ENCODE results near the gene DYSF. TPM values are rescaled to one million over a fixed set of nuclear protein-coding genes. Genes with fewer than 3 reads are reported as not detected.

Gene DYSF
- total RNA-seq, 2 donors from 2014 or later, result 1.4 to 3.1 TPM

- no peaks in the 10 kb centered on the region for H3K36me3 Mint-ChIP-seq (ENCODE audit: low read depth)
- WGBS, 2 experiments (ENCODE audit: insufficient coverage in 1 of 2, insufficient read length in 1 of 2), result 77 to 92% methylated on average over 2 to 10 of the region's 10 CpGs
Observed at GRCh38 chr2:71687412-71687811, 234.1 kb downstream of the DYSF start.

DNA sequence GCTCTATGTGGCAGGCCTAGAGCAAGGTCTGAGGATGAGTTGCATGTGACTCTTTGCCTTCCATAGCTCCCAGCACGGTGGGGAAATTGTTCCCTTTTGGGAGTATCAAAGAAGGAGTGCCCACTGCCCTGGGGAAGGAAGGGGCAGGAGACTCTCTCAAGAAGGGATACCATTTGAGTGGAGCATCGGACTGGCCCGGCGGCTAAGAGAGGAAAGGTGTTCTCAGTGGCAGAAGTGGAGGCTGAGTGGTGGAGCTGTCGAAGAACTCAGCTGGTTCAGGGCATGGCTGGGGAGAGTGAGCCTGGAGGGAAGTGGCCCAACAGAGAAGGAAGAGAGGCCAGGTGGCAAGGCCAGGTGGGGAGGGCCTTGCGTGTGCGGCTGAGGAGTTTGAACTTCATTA, 235.2 kb downstream of the DYSF start:
- no peaks in the 10 kb centered on the region for H3K36me3 Mint-ChIP-seq (ENCODE audit: low read depth)
- H3K4me1 ChIP-seq (ENCODE audit: control insufficient read depth, insufficient read depth, low read length), result peaks cover 3% of the 10 kb centered on the region
- peaks cover 13% of the 10 kb centered on the region for H3K4me1 Mint-ChIP-seq
- WGBS, 2 experiments (ENCODE audit: insufficient coverage in 1 of 2, insufficient read length in 1 of 2), result 93 to 100% methylated on average over 4 to 7 of the region's 7 CpGs
- H3K9me3 ChIP-seq (ENCODE audit: control insufficient read depth, low read length), result no peaks in the 10 kb centered on the region
- H3K4me3 ChIP-seq (ENCODE audit: low read length), result no peak overlapping the region
- TF ChIP-seq CTCF (conservative IDR thresholded peaks at IDR 0.05), result no peak
- no peak overlapping the region for H3K27ac ChIP-seq (ENCODE audit: low read depth, low read length)
- peaks cover 8% of the 10 kb centered on the region for H3K27me3 Mint-ChIP-seq (ENCODE audit: insufficient read depth)
- H3K36me3 ChIP-seq (ENCODE audit: control insufficient read depth, insufficient read depth, low read length), result no peaks in the 10 kb centered on the region
- H3K4me3 Mint-ChIP-seq, result no peak overlapping the region
- H3K27me3 ChIP-seq (ENCODE audit: control insufficient read depth, insufficient read depth, low read length, poor library complexity, severe bottlenecking), result no peaks in the 10 kb centered on the region
- no peak overlapping the region for H3K9ac ChIP-seq (ENCODE audit: extremely low read depth, low read length, poor library complexity, severe bottlenecking)
- H3K27ac Mint-ChIP-seq, result no peak overlapping the region
- no peak for DNase-seq
- H3K9me3 Mint-ChIP-seq, result no peaks in the 10 kb centered on the region

More at GRCh38 chr2:71687412-71687811, 234.1 kb downstream of the DYSF start:
- H3K9me3 Mint-ChIP-seq, result no peaks in the 10 kb centered on the region
- H3K27me3 ChIP-seq (ENCODE audit: control insufficient read depth, insufficient read depth, low read length, poor library complexity, severe bottlenecking), result no peaks in the 10 kb centered on the region
- TF ChIP-seq CTCF (conservative IDR thresholded peaks at IDR 0.05), result no peak
- H3K4me3 ChIP-seq (ENCODE audit: low read length), result no peak overlapping the region
- H3K27ac Mint-ChIP-seq, result no peak overlapping the region
- peaks cover 6% of the 10 kb centered on the region for H3K27me3 Mint-ChIP-seq (ENCODE audit: insufficient read depth)
- peaks cover 13% of the 10 kb centered on the region for H3K4me1 Mint-ChIP-seq
- H3K27ac ChIP-seq (ENCODE audit: low read depth, low read length), result no peak overlapping the region
- peaks cover 3% of the 10 kb centered on the region for H3K4me1 ChIP-seq (ENCODE audit: control insufficient read depth, insufficient read depth, low read length)
- DNase-seq, result no peak
- no peaks in the 10 kb centered on the region for H3K36me3 ChIP-seq (ENCODE audit: control insufficient read depth, insufficient read depth, low read length)
- H3K4me3 Mint-ChIP-seq, result no peak overlapping the region
- no peak overlapping the region for H3K9ac ChIP-seq (ENCODE audit: extremely low read depth, low read length, poor library complexity, severe bottlenecking)
- H3K9me3 ChIP-seq (ENCODE audit: control insufficient read depth, low read length), result no peaks in the 10 kb centered on the region

DNA sequence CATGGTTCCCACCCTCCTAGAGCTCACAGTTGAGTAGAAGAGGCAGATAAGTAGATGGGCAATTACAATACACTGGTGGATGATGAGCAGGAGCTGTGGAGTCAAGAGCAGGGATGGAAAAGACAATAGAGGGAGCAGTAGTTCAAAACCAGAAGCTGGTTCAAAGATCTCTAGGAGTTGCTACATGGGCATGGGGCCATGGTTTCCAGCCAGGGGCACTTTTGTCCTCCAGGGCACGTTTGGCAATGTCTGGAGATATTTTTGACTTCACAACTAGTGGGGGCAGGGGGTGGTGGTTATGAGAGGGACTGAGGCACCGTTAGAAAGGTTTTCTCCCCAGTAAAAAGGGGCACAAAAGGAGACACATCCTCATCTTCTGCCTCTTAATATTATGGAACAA, 236.0 kb downstream of the DYSF start:
- H3K9ac ChIP-seq (ENCODE audit: extremely low read depth, low read length, poor library complexity, severe bottlenecking), result no peak overlapping the region
- H3K4me3 ChIP-seq (ENCODE audit: low read length), result no peak overlapping the region
- no peak for TF ChIP-seq CTCF (conservative IDR thresholded peaks at IDR 0.05)
- no peaks in the 10 kb centered on the region for H3K9me3 ChIP-seq (ENCODE audit: control insufficient read depth, low read length)
- 71 to 74% methylated on average over 1 to 2 of the region's 2 CpGs for WGBS, 2 experiments (ENCODE audit: insufficient coverage in 1 of 2, insufficient read length in 1 of 2)
- H3K27me3 ChIP-seq (ENCODE audit: control insufficient read depth, insufficient read depth, low read length, poor library complexity, severe bottlenecking), result no peaks in the 10 kb centered on the region
- H3K4me3 Mint-ChIP-seq, result no peak overlapping the region
- DNase-seq, result no peak
- no peak overlapping the region for H3K27ac ChIP-seq (ENCODE audit: low read depth, low read length)
- no peaks in the 10 kb centered on the region for H3K9me3 Mint-ChIP-seq
- H3K36me3 ChIP-seq (ENCODE audit: control insufficient read depth, insufficient read depth, low read length), result no peaks in the 10 kb centered on the region
- peaks cover 14% of the 10 kb centered on the region for H3K4me1 Mint-ChIP-seq
- H3K27me3 Mint-ChIP-seq (ENCODE audit: insufficient read depth), result peaks cover 8% of the 10 kb centered on the region
- no peak overlapping the region for H3K27ac Mint-ChIP-seq
- peaks cover 3% of the 10 kb centered on the region for H3K4me1 ChIP-seq (ENCODE audit: control insufficient read depth, insufficient read depth, low read length)
- H3K36me3 Mint-ChIP-seq (ENCODE audit: low read depth), result no peaks in the 10 kb centered on the region

All from endodermal cell (in vitro differentiated cells).